SHP77 (cell line): ENCODE results near the gene PARD3.

ENCODE experiments used
- DNase-seq, 2 experiments: peaks; one replicate each; lab custom pipeline; 2025; lab: John Stamatoyannopoulos, UW

The PARD3 gene

DNA sequence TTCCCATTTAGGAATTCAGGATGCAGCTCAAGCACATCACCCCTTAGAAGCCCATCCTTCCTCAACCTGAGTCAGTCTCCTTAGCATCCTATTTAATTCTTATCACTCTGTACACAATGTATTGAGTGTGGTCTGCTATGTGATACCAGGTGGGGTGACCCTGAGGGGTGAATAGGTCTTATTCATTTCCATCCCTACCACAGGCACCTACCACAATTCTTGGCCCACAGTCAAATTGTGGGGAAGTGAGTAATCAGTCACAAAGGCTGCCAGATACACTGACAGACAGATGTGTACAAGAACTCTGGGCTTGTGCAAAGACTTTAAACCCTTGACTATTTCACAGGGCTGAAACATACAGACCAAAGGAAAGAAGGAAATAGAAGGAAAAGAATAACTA, 560.5 kb downstream of the PARD3 start:
- peak in 1 of 2 experiments; percentile 6 for DNase-seq

GRCh38 chr10:34252111-34252510, 563.0 kb downstream of the PARD3 start:
- DNase-seq: peak in 1 of 2 experiments; percentile 25

- DNase-seq: no peak
These were observed 563.9 kb downstream of the PARD3 start for GRCh38 chr10:34251177-34251576.

DNA sequence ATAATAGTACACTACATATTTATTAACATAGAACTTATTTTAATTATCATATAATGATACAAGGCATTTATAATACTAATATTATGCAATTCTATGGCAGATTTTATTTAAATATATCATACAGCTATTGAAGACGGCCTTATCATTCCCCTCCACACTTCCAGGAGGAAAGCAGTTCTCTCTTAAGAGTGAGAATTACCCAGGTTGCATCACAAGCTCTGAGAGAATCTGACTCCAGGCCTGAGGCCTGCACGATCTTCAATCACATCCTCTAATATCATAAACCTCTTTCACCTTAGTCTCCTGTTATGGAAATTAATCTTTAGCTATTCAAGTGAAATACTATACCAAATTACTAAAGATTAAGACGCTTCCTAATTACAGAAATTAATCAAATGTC, 564.4 kb downstream of the PARD3 start:
- no peak for DNase-seq

- peak in 1 of 2 experiments; percentile 12 for DNase-seq
These were observed 565.5 kb downstream of the PARD3 start for GRCh38 chr10:34249634-34250033.

GRCh38 chr10:34247560-34247959, 567.5 kb downstream of the PARD3 start:
- no peak for DNase-seq

DNA sequence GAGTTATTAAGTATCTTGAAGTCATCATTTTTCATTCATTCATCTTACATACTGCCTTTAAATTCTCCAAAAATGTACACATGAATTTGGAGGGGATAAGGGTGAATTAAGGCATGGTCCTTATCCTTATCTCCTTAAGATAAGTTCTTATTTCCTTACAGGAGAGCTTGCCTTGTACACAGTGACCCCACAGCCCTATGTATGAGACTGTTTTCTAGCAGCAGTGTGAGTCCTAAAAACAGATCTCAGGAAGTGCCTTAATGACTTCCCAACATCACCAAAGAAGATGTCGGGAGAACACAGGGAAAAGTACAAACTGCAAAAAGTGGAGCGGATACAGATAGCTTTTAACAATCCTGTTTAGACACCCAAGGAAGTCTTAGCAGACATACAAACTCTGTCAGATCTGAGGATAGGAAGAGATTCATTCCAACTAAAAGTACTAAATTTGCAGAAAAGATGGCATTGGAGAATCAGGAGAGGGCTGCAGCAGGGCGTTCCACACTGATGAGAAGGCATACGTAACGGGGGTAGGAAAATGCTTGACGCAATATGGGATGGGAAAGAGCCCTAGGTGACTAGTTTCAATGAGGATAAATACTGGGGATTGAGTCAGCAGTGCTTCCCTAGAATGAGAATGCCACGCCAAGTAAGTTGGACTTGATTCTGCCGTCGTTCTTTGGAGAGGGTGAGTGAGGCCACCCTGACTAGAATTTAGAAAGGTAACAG, 570.2 kb downstream of the PARD3 start:
- DNase-seq: no peak

- DNase-seq: no peak
These were observed 573.7 kb downstream of the PARD3 start for GRCh38 chr10:34241226-34242000.

DNA sequence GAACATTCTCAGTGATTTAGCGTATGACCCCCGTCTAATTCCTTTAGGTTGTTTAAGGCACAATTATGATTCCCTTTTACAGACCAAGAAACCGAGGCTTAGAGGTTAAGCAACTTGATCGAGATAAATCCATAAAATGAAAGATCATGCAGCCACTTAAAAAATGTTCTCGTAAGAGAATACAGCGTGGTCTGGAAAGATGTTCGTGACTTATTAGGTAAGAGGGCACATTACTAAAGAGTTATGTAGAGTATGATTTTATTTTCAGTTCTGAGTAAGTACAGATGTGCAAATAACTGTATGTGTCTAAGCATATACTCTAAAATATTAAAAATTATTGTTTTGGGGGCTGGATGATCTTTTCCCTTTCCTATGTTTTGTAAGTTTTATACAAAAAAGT, 575.1 kb downstream of the PARD3 start:
- DNase-seq: no peak

DNA sequence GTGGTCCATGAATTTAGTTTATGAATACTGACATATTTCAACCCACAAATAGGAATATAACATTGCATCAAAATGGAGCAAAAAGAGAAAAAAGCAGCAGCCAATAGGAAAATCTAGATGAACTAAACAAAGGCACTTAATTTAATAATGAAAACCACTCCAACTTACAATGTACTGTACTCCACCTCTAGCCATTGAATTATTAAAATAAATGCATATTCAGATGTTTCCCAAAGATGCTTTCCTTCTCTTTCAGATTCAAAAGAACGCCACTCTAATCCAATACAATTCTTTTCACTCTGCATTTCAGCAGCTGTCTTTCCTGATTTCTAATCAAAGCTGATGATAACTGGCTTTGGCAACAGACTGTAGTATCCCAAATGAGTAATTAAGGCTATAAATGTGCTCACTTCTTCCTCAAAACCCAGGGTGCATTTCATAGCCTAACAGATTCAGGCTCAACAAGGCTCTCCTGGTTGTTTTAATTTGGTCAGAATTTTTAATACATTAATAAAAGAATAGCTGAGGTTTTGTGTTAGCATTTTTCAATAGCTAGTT, 577.1 kb downstream of the PARD3 start:
- DNase-seq: no peak

GRCh38 chr10:34236931-34237330, 578.2 kb downstream of the PARD3 start:
- DNase-seq: no peak

DNA sequence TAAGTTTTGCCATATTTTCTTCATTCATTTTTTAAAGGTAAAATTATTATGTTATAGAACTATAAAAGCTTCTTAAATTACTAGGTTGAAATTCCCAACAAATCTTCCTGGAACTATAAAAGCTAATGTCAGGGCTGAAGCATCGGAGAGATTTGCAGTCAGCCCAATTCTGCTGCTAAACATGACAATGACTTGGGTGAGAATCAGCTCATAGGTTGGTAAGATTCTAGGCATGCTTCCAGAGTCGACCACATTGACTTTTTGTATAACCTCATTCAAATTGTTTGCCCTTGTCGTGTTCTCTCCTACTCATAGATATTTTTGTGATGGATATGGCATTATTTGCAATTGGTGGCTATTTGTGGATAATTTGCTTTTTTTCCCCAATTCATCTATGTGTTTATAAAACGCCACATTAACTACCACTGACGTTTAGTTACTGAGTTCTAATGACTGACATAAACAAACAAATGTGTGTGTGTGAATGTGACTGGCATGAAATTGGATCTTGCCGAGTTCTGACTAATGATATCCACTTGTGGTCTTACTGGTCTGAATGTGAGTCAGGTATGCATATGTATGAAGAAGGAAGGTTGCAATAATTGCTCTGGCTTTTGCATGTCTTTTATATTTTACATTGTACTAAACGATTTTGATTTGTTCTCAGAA, 579.8 kb downstream of the PARD3 start:
- DNase-seq: peak in 1 of 2 experiments; percentile 29

DNA sequence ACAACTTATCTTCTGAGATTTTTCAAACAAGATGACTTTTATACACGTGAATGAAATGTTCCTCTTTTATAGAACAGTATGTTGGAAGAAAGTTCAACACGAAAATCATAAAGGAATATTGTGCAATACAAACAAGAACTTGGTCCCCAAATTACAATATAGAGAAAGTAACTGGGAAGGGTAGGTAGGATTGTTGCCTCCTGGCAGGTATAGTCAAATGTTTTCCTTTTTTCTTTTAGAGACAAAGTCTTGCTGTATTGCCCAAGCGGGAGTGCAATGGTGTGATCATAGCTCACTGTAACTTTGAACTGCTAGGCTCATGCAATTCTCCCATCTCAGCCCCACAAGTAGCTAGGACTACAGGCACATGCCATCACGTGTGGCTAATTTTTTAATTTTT, 582.6 kb downstream of the PARD3 start:
- no peak for DNase-seq

DNA sequence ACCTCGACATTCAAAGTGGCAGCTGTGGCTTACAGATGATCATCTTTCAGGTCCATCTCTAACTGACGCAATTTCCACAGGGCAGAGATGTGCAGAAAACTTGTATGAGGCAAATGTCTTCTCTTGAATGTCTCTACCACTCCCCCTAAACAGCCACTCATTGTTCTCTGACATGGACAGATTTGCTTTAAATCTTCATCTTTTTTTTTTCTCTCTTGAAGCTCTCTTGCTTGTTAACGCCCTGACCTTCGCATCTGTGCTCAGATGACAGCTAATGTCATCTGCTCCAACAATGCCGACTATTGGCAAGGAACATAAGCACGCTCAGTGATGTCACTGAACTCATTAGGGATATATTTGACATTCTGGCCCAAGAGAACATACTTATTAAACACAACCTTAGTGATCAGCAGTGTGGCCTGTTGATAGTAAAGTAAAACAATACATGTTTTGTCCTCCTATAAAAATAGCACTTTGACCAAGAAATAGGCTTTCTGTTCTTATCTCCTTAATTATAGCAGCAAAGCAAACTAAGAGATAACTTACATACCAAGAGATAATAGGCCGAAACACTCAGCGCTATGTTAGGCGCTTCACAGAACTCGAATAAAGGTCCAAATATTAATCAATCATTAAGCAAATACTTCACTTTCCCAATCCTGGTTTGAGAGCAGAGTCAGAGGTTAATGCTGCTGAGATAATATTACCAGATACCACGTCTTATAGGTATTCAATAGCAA, 583.5 kb downstream of the PARD3 start:
- peak; percentile 10 to 40 for DNase-seq

GRCh38 chr10:34229917-34230316, 585.2 kb downstream of the PARD3 start:
- DNase-seq: no peak

DNA sequence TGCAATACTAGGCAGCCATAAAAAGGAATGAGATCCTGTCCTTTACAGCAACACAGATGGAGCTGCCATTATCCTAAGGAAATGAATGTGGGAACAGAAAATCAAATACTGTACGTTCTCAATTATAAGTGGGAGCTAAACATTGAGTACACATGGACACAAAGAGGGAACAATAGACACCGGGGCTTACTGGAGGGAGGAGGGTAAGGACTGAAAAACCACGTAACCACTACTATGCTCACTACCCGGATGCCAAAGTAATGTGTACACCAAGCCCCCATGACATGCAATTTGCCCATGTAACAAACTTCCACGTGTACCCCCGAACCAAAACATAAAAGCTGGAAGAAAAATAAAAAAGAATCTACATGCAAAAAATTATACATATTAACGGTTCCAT, 587.0 kb downstream of the PARD3 start:
- DNase-seq: no peak

- DNase-seq: no peak
These were observed 590.5 kb downstream of the PARD3 start for GRCh38 chr10:34224639-34225038.

GRCh38 chr10:34223658-34224057, 591.4 kb downstream of the PARD3 start:
- DNase-seq: no peak

- DNase-seq: no peak
These were observed 592.7 kb downstream of the PARD3 start for GRCh38 chr10:34222359-34222758.

- DNase-seq: no peak
These were observed 595.1 kb downstream of the PARD3 start for GRCh38 chr10:34219753-34220548.

GRCh38 chr10:34217524-34217923, 597.6 kb downstream of the PARD3 start:
- DNase-seq: no peak
